Activated naive CD8-positive, alpha-beta T cell treated with anti-CD3 and anti-CD28 coated beads, Interleukin-2, amount 50 U/mL, for 16 hours (primary cell): ENCODE measurements around the gene HJURP.
"Not testable (repeated sequence)": the region's sequence is repeated elsewhere in the genome, so short reads cannot be mapped to it uniquely, and the experiment has no call there.

Experiments used
- DNase-seq: peaks from one replicate; pipeline ENCODE4 v3.0.0-alpha.2; 2020; ENCODE audit warnings: low read depth, low spot score

Gene HJURP, protein sequence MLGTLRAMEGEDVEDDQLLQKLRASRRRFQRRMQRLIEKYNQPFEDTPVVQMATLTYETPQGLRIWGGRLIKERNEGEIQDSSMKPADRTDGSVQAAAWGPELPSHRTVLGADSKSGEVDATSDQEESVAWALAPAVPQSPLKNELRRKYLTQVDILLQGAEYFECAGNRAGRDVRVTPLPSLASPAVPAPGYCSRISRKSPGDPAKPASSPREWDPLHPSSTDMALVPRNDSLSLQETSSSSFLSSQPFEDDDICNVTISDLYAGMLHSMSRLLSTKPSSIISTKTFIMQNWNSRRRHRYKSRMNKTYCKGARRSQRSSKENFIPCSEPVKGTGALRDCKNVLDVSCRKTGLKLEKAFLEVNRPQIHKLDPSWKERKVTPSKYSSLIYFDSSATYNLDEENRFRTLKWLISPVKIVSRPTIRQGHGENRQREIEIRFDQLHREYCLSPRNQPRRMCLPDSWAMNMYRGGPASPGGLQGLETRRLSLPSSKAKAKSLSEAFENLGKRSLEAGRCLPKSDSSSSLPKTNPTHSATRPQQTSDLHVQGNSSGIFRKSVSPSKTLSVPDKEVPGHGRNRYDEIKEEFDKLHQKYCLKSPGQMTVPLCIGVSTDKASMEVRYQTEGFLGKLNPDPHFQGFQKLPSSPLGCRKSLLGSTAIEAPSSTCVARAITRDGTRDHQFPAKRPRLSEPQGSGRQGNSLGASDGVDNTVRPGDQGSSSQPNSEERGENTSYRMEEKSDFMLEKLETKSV

DNA sequence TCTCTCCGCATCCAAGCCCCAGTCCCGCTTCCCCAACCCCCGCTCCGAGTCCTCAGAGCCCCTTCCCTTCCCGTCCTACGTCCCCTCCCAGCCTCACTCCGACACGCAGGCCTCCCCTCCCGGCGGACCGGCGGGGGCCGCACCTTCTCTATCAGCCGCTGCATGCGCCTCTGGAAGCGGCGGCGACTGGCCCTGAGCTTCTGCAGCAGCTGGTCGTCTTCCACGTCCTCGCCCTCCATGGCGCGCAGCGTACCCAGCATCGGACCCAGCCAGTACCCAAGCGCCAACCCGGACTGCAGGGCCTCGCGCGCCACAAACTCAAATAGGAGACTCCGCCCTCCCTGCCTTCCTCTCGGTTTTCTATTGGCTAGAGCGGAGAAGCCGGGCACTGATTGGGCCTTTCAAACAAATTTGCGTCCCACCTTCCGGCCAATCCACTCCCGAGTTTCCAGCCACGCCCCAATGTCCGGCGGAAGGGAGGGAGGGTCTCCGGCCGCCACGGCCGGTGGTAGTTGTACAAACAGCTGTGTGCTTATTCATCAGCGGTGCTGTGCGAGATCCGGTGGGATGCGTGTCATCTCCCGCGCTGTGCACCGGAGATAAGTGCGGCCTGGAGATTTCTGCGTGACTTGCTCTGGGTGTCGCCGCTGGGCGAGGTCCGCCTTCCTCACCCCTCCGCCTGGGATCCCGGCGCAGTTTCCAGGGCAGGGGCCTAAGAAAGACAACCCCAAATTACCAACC is at the start of gene HJURP:
Gene HJURP (minus strand): TSS at position 295 of the 741 bp plus-strand sequence. CDS start 35 bp downstream, at position 260.
- peak; percentile 72 for DNase-seq

DNA sequence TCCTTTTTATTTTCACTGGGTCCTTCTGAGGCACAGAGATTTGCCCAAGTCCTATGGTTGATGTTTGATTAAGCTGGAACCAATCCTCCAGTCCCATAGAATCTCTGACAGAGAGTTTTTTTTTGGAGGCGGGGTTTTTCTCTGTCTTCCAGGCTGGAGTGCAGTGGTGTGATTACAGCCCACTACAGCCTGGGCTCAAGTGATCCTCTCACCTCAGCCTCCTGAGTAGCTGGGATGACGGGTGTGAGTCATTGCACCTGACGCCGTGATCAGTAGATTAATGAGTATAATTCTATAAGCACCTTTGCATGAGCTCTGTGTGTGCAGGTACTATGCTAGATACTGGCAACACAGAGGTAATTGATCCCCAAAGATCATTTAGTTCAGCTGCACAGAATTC is 47.5 kb upstream of the HJURP start:
- no peak for DNase-seq

DNA sequence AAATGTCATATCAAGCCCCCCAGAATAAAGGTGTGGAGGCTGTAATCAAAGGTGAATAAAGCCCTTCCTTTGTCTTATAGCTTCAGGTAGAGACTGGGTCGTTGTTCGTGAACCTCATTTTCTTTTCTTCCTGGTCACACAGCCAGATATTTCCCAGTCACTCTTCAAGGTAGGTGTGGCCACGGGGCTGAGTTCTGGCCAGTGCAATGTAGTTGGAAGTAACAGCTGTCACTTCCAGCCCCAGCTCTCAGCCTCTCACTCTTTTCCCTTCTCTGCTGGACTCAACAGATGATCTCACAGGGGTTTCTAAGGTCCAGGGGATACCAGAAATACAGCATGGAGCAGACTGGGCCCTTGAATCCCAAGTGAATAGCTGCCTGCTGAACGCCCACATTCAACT is 47.0 kb upstream of the HJURP start:
- no peak for DNase-seq

DNA sequence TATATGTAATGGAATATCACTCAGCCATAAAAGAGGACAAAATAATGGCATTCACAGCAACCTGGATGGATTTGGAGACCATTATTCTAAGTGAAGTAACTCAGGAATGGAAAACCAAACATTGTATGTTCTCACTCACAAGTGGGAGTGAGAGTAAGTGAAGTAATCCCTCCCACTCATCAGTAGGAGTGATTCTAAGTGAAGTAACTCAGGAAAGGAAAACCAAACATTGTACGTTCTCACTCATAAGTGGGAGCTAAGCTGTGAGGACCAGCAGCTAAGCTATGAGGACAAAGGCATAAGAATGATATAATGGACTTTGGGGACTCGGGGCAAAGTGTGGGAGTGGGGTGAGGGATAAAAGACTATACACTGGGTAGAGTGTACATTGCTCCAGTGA is 41.9 kb upstream of the HJURP start:
- not testable (repeated sequence) for DNase-seq

DNA sequence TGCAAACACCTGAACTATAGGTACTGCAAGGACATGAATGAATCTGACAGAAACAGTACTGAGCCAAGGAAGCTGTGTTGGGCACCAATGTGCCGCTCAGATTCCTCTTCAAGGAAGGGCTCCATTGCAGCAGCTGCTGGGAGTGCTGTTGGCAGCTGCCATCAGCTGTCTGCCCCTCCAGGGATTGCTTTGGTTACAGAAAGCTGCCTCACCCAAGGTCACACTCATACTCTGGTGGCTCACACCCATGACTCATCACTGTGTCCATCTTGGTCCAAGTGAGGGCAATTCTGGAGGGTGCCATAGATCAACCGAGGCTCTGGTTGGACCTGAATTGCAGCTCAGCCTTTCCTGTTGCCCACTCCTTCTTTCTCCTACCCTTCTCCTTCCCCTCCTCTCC is 38.5 kb upstream of the HJURP start:
- DNase-seq, result no peak

DNA sequence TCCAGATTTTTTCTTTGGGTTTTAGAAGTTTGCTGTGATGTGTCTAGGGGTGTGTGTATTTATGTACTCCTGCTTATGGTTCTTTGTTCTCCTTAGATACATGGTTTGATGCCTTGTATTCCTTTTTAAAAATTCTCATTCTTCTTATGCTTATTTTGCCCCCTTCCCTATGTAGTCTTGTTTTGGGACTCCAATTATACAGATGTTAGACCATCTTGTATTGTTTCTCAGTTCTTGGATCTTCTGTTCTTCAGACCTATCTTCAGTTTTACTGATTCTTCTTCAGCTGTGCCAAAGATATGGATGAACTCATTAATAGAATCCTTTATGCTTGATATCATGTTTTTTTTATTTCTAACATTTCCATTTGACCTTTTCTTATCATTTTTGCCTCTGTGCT is 28.0 kb upstream of the HJURP start:
- no peak for DNase-seq

DNA sequence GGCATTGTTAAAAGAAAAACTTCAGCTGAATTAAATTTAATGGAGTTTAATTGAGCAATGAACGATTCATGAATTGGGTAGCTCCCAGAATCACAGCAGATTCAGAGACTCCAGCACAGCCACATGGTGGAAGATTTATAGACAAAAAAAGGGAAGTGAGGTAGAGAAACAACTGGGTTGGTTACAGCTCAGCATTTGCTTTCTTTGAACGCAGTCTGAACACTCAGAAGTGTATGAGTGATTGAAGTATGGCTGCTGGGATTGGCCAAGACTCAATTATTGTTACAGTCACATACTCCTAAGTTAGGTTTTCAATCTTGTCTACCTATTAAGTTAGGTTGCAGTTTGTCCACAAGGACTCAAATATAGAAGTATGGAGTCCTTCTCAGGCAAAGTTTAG is 17.8 kb upstream of the HJURP start:
- not testable (repeated sequence) for DNase-seq

DNA sequence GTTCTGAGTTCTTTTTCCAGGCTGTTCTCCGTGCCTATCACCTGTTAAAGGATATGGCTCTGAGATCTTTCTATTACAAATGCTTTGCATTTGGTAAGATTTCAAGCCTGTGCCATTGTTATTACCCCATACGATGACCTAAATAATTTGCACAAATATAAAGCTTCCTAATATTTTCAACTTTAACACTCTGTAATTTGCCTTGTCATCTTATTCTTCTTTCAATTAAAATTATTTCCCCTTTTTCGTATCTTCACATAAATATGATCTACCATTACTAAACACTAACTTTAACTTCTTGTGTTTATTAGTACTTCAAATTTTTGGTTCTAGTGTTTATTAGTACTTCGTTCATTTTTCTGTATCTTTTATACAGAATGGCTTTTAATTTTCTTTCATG is 17.1 kb upstream of the HJURP start:
- DNase-seq, result no peak

DNA sequence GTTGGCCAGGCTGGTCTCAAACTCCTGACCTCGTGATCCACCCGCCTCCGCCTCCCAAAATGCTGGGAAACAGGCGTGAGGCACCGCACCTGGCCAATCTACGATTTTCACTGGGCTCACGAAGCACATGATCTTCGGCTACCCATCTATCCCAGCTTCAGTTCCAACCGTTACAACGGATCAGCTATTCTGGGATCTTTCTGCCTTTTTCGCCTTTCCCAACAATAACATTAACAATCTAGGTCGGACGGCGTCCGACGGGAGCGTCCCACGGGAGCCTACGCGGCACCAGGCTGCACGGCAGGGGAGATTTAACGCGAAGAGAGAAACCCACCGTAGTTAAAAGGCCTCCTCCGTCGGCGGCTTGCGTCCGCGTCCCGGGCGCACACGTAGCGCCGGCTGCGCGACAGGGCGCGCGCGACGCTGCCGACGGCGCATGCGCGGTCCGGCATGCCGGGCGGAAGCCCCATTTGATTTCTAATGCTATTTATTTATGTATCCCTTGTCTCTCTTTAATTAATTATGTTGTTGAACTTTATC is 13.7 kb upstream of the HJURP start, which contains the start of gene MSL3B:
Gene MSL3B (minus strand): TSS at position 394 of the 540 bp plus-strand sequence.
- no peak for DNase-seq

DNA sequence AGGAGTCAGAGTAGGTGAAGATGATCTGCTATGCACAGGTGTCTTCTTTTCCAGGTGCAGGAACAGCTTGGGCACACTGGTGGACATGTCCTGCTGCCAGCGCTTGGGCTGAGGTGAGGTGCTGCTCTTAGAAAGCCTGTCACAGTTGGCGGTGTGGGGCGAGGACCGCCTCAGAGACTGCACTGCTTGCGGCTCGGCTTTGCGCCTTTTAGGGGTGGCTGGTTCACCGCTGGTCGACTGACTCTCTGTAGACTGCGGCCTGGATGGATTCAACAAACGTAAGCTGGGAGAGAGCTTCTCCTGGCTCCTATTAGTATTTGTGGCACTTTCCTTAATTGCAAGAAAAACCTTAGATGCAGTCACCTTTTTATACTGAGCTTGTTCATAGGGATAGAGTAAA is 12.1 kb upstream of the HJURP start:
- DNase-seq, result no peak

DNA sequence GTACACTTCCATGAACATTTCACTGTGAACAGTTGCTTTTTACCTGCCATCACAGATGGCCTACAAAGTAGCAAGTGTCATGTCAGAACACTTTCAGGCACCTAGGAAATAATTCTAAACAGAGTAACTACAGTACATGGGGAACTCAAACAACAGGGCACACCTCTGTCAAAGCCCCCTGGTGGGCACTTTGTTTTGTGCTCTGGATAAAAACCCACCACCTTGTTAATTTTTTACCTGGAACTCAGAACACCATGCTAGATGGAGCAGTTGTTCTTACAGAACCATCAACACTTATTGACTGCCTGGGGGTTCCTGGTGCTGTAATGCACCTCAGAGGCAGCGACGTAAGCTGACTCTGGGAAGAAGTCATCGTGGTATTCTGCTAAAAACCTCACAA is 11.5 kb upstream of the HJURP start:
- no peak for DNase-seq

DNA sequence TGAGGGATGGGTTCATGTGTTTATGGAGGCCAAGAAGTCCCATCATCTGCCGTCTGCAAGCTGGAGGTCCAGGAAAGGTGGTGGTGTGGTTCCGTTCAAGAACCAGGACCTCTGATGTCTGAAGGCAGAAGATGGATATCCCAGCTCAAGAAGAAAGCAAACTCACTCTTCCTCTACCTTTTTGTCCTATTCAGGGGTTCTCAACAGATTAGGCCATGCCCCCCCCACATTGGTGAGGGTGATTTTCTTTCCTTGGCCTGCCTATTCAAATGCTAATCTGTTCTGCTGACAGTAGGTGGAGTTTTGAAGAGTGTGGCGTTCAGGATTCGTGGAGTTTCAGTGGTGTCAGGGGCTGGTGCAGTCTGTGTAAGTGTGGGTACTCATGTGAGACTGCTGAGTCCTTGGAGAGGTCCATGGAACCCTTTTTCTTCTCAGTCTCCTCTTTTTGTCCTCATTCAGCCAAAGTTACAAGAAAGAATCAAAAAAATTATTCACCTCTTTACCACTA is 8.0 kb upstream of the HJURP start:
- no peak for DNase-seq

DNA sequence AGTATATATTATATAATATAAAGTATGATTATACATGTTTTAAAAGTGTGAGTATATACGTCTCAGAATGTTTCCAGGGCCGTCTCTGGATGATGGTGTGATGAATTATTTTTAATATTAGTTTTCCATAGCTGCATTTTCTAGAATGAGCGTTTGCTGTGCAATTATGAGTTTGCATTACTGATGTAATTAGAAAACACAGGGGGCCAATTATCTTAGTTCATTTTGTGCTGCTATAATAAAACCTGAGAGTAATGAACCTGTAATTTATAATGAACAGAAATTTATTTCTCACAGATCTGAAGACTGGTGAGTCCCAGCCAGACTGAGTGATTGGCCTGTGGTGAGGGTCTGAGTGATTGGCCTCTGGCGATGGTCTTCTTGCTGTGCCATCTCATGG is 4.0 kb upstream of the HJURP start:
- DNase-seq, result no peak

DNA sequence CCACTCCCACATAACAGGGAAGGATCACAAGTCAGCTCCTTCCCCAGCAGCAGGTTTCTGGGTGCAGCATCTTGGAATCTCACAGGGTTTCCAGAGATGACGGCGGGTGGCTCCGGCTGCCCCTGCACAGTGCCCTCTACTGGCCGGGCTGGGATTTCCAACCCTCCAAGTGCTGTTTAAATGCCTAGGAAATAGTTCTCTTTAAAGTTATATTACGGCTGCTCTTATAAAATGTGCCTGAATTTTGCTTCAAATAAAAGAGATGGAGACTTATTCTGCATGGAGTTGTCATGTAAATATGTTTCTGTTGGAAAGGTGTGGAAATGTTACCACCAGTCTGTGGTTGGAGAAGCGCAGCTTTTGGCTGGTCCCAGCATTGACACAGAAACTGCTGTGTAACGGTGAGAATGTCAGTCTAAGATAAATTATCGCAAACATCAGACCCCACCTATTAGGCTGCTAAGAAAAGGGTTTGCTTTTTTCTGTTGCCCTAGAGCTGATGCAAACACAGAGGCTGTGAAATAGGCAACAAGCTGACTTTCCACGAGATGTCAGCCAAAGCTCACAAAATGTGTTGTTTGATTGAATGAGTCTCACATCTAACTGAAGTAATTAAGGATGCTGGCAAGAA is 3.3 kb upstream of the HJURP start:
- DNase-seq, result no peak

DNA sequence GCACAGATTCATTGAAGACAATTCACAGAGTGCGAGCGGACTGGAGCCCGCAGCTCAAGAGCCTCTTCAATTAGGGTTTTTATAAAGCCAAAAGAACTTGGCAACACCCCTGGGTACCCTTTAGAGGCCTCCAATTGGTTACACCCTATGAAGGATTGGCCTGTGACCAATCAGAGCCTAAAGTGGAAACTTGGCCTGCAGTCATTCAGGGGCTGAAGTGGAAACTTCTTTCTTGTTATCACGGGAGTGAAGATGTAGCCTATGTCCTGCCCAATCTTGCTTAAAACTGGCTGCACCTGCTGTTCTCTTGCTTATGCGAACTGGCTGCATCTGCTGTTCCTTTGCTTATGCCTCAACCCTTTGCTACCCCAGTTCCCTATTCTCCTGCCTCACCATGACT is 1.8 kb upstream of the HJURP start:
- no peak for DNase-seq

DNA sequence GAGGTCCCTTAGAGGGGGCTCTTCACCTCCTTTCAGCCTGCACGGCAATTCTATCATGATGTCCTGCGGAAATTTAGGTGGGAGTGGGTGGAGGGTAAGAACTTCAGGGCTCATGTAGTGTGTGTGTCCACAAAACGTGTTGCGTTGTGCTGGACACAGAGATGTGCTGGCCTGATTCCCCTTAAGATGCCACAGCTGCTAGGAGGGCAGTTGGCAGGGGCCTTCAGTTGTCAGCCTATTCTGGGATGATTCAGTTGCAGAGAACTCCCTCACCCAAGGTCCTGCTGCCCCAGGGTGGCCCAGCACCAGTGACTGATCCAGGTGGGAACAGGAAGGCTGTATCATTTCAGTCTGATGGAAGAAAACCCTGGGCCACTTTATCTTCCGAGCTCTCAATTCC is 1.0 kb upstream of the HJURP start:
- DNase-seq, result no peak

DNA sequence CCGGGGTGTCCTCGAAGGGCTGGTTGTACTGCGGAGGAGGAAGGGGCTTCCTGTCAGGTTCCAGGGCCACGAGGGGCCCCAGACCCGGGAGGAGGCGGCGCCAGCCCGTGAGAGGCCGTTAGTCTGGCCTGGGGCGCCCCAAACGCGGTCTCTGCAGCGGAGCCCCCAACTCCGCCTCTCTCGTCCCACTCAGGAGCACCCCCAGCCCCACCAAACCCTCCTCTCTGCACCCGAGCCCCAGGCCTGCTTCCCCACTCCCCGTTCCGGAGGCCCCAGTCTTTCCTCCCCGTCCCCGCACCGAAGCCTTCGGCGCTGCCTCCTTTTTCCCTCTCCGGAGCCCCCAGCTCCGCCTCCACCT is 473 bp downstream of the HJURP start:
- DNase-seq, result no peak

DNA sequence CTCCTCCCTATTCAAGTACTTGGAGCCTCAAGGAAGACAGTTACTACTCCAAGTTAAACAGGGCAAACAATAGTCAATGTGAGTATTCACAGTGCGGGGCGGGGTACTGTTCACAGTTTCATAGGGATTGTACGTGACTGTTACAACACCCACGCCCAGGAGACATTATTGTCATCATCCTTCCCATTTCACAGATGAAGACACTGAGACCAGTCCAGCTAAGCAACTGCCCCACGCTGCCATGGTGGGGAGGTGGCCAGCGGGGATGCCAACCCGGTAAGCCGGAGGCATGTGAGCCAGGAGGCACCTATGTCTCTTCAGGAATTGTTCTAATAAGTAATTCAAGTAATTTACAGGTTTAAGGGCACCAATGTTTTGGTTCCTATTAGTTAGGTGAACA is 982 bp downstream of the HJURP start:
- no peak for DNase-seq

DNA sequence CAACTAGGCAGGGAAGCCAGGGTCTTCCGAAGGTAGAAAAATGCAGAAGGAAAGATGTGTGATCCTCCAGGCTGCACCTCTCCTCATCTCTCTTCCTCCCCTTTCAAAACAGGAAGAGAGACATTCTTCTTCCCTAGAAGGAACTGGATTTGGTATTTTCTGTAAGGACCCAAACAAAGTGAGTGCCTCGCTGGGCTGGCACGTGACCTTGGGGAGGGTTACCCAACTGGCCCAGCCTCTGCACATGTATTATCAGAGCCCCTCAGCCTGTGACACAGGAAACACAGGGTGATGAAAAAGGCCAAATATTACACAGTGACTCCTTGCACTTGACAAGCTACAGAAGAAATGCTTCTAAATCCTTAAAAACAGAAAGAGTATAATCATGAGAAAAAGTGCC is 2.3 kb downstream of the HJURP start:
- no peak for DNase-seq

DNA sequence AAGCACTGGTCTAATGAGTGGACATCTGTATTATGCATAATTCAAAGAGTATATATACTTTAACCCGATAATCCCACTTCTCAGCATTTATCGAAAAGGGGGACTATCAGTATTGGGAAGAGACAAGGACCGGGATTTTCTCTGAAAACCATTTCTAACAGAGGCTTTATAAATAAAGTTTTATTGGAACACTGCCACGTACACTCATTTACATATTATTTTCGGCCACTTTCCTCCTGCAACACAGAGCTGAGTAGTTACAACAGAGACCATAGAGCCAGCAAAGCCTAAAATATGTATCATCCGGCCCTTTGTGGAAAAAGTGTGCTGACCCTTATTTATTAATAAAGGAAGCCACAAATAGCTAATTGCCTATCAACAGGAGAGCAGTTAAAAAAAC is 3.2 kb downstream of the HJURP start:
- DNase-seq, result no peak

DNA sequence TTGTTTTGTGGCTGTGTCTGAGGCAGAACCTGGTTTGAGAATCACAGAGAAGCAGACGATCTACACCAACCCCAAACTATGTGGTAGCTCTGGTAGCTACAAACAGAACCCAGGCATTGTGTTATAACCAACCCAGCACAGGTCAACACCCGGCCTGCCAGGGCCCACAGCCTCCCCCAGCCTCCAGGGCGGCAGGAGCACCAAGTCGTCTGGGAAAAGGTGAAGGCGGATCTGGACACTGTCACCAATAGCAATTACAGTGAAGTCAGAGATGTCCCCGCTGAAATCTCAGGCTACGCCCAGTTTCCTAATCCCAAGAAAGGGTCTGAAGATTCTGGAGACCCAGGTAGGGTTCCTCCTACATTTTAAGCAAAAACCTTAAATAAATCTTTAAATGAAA is 3.6 kb downstream of the HJURP start:
- no peak for DNase-seq
